Body of pancreas (tissue), 4 donors: ENCODE results near the gene TEAD3. TPM values are rescaled to one million over a fixed set of nuclear protein-coding genes. Genes with fewer than 3 reads are reported as not detected.

Experiments
- ATAC-seq: fragments of 150-250 bp; one replicate; pipeline ENCODE4 v1.9.1; 2016
- DNase-seq, 4 donors: peaks; one replicate each; pipeline ENCODE4 v3.0.0-alpha.2; 2019
- H3K27ac ChIP-seq, 4 donors: fragments of 200-600 bp; sonication (generic); 1 replicate in 3 of 4; 2 replicates in 1 of 4; pipeline versions ENCODE4 v1.5.1 to v1.6.1; 2016 to 2019; ENCODE audit warnings: mild to moderate bottlenecking in 1 of 4, mixed read lengths in 1 of 4, moderate library complexity in 1 of 4
- H3K27me3 ChIP-seq, 2 donors: fragments of 200-600 bp; sonication (generic); one replicate each; pipeline ENCODE4 v1.6.0; 2016; ENCODE audit warnings: mild to moderate bottlenecking in 1 of 2
- H3K36me3 ChIP-seq, 2 donors: fragments of 200-600 bp; sonication (generic); replicated peaks in 1 of 2; 2 replicates each; pipeline ENCODE4 v1.5.1; 2016; ENCODE audit warnings: low read depth in 2 of 2; ENCODE audit not compliant: insufficient read depth in 1 of 2
- H3K4me1 ChIP-seq: fragments of 200-600 bp; sonication (generic); one replicate; pipeline ENCODE4 v1.6.0; 2016
- H3K4me3 ChIP-seq, 2 donors: fragments of 200-600 bp; sonication (generic); 1 replicate in 1 of 2; 2 replicates in 1 of 2; pipeline ENCODE4 v1.5.1; 2016 to 2019
- H3K9me3 ChIP-seq, 3 donors: fragments of 200-600 bp; sonication (generic); 1 replicate in 2 of 3; 2 replicates in 1 of 3; pipeline ENCODE4 v1.5.1; 2016
- CTCF ChIP-seq, 7 experiments: fragments of 450-650 bp in 4 of 7; fragments of 200-600 bp in 3 of 7; sonication (generic) in 3 of 7; IDR thresholded peaks; one replicate each; pipeline ENCODE4 v1.5.1; 2016 to 2019; ENCODE audit warnings: antibody characterized with exemption in 7 of 7
- POLR2A ChIP-seq, 3 donors: fragments of 450-650 bp; IDR thresholded peaks; one replicate each; pipeline ENCODE4 v1.6.1; 2016; ENCODE audit warnings: antibody characterized with exemption in 3 of 3, mild to moderate bottlenecking in 2 of 3
- WGBS, 2 donors: methylation state at CpG; one replicate each; pipeline ENCODE4 v1.1.5; 2017; 5-methylcytosine and 5-hydroxymethylcytosine counted together
- intact Hi-C: fragments of 100-400 bp; cut with DNase I; formaldehyde crosslinking; loops from one replicate; pipeline ENCODE4 v1.15.1; 2023
- total RNA-seq, 2 donors: library from RNA; depleted of rRNA; stranded (reverse); fragments of >200 nt; gene quantifications; one replicate each; pipeline ENCODE4 v1.1.0, GENCODE V29; 2016

The TEAD3 gene
- total RNA-seq, 2 donors from 2014 or later: 6.5 to 8.9 TPM

GRCh38 chr6:35448191-35448590 lies 48.7 kb downstream of the TEAD3 start:
- ATAC-seq (no peak), DNase-seq (no peak)
- Histone ChIP-seq H3K9me3 (no peaks in the 10 kb centered on the region), H3K36me3 (no peaks in the 10 kb centered on the region), H3K27me3 (no peaks in the 10 kb centered on the region), H3K4me3 (no peak overlapping the region), H3K4me1 (peaks cover 14% of the 10 kb centered on the region), H3K27ac (no peak overlapping the region)
- intact Hi-C loops: loop anchor here (5.0 kb wide), 1 partner anchor 101 kb away; no protein-coding TSS in a partner anchor
- 65 to 67% methylated on average over 7 of the region's 7 CpGs for WGBS, 2 donors
- TF ChIP-seq POLR2A (IDR thresholded peaks at IDR 0.05) (no peak), CTCF (IDR thresholded peaks at IDR 0.05) (no peak)

- DNase-seq (no peak), ATAC-seq (no peak)
- intact Hi-C loops: loop anchor here (5.0 kb wide), 1 partner anchor 98 kb away; no protein-coding TSS in a partner anchor
- H3K27ac ChIP-seq: no peak overlapping the region
- H3K4me3 ChIP-seq: no peak overlapping the region
- no peak for TF ChIP-seq CTCF (IDR thresholded peaks at IDR 0.05)
- TF ChIP-seq POLR2A (IDR thresholded peaks at IDR 0.05): no peak
- no peaks in the 10 kb centered on the region for H3K36me3 ChIP-seq
- H3K9me3 ChIP-seq: no peaks in the 10 kb centered on the region
- no peaks in the 10 kb centered on the region for H3K27me3 ChIP-seq
- 80% methylated on average over 1 to 7 of the region's 7 CpGs for WGBS, 2 donors
- H3K4me1 ChIP-seq: no peaks in the 10 kb centered on the region
Observed at GRCh38 chr6:35445691-35446090, 51.2 kb downstream of the TEAD3 start.

GRCh38 chr6:35443341-35444030 lies 53.4 kb downstream of the TEAD3 start:
- no peaks in the 10 kb centered on the region for H3K9me3 ChIP-seq
- H3K4me3 ChIP-seq: no peak overlapping the region
- intact Hi-C loops: no loop called here
- ATAC-seq: no peak
- no peaks in the 10 kb centered on the region for H3K4me1 ChIP-seq
- no peak overlapping the region for H3K27ac ChIP-seq
- WGBS, 2 donors: 67 to 80% methylated on average over 3 to 9 of the region's 9 CpGs
- no peaks in the 10 kb centered on the region for H3K27me3 ChIP-seq
- no peak for DNase-seq
- TF ChIP-seq POLR2A (IDR thresholded peaks at IDR 0.05): no peak
- TF ChIP-seq CTCF (IDR thresholded peaks at IDR 0.05): no peak
- no peaks in the 10 kb centered on the region for H3K36me3 ChIP-seq

GRCh38 chr6:35442693-35443092 lies 54.2 kb downstream of the TEAD3 start:
- Histone ChIP-seq H3K27ac (no peak overlapping the region), H3K27me3 (no peaks in the 10 kb centered on the region), H3K36me3 (no peaks in the 10 kb centered on the region), H3K4me1 (no peaks in the 10 kb centered on the region), H3K4me3 (no peak overlapping the region), H3K9me3 (no peaks in the 10 kb centered on the region)
- intact Hi-C loops: no loop called here
- ATAC-seq (no peak), DNase-seq (no peak)
- TF ChIP-seq CTCF (IDR thresholded peaks at IDR 0.05) (no peak), POLR2A (IDR thresholded peaks at IDR 0.05) (no peak)
- WGBS, 2 donors: 75 to 92% methylated on average over 2 to 5 of the region's 5 CpGs

GRCh38 chr6:35441642-35442041 lies 55.2 kb downstream of the TEAD3 start:
- no peaks in the 10 kb centered on the region for H3K4me1 ChIP-seq
- no peaks in the 10 kb centered on the region for H3K27me3 ChIP-seq
- H3K4me3 ChIP-seq: no peak overlapping the region
- ATAC-seq (no peak), DNase-seq (no peak)
- WGBS, 2 donors: 82 to 83% methylated on average over 4 of the region's 4 CpGs
- H3K9me3 ChIP-seq: no peaks in the 10 kb centered on the region
- intact Hi-C loops: no loop called here
- H3K27ac ChIP-seq: no peak overlapping the region
- no peaks in the 10 kb centered on the region for H3K36me3 ChIP-seq
- no peak for TF ChIP-seq CTCF (IDR thresholded peaks at IDR 0.05)
- no peak for TF ChIP-seq POLR2A (IDR thresholded peaks at IDR 0.05)
